Body of pancreas (tissue), 4 donors: ENCODE results near the gene GPRC5A. TPM values are rescaled to one million over a fixed set of nuclear protein-coding genes. Genes with fewer than 3 reads are reported as not detected.

Experiments used
- ATAC-seq: fragments of 150-250 bp; one replicate; pipeline ENCODE4 v1.9.1; 2016
- DNase-seq, 4 donors: peaks; one replicate each; pipeline ENCODE4 v3.0.0-alpha.2; 2019
- H3K27ac ChIP-seq, 4 donors: fragments of 200-600 bp; sonication (generic); 1 replicate in 3 of 4; 2 replicates in 1 of 4; pipeline versions ENCODE4 v1.5.1 to v1.6.1; 2016 to 2019; ENCODE audit warnings: mild to moderate bottlenecking in 1 of 4, mixed read lengths in 1 of 4, moderate library complexity in 1 of 4
- H3K27me3 ChIP-seq, 2 donors: fragments of 200-600 bp; sonication (generic); one replicate each; pipeline ENCODE4 v1.6.0; 2016; ENCODE audit warnings: mild to moderate bottlenecking in 1 of 2
- H3K36me3 ChIP-seq, 2 donors: fragments of 200-600 bp; sonication (generic); replicated peaks in 1 of 2; 2 replicates each; pipeline ENCODE4 v1.5.1; 2016; ENCODE audit warnings: low read depth in 2 of 2; ENCODE audit not compliant: insufficient read depth in 1 of 2
- H3K4me1 ChIP-seq: fragments of 200-600 bp; sonication (generic); one replicate; pipeline ENCODE4 v1.6.0; 2016
- H3K4me3 ChIP-seq, 2 donors: fragments of 200-600 bp; sonication (generic); 1 replicate in 1 of 2; 2 replicates in 1 of 2; pipeline ENCODE4 v1.5.1; 2016 to 2019
- H3K9me3 ChIP-seq, 3 donors: fragments of 200-600 bp; sonication (generic); 1 replicate in 2 of 3; 2 replicates in 1 of 3; pipeline ENCODE4 v1.5.1; 2016
- CTCF ChIP-seq, 7 experiments: fragments of 450-650 bp in 4 of 7; fragments of 200-600 bp in 3 of 7; sonication (generic) in 3 of 7; IDR thresholded peaks; one replicate each; pipeline ENCODE4 v1.5.1; 2016 to 2019; ENCODE audit warnings: antibody characterized with exemption in 7 of 7
- POLR2A ChIP-seq, 3 donors: fragments of 450-650 bp; IDR thresholded peaks; one replicate each; pipeline ENCODE4 v1.6.1; 2016; ENCODE audit warnings: antibody characterized with exemption in 3 of 3, mild to moderate bottlenecking in 2 of 3
- WGBS, 2 donors: methylation state at CpG; one replicate each; pipeline ENCODE4 v1.1.5; 2017; 5-methylcytosine and 5-hydroxymethylcytosine counted together
- intact Hi-C: fragments of 100-400 bp; cut with DNase I; formaldehyde crosslinking; loops from one replicate; pipeline ENCODE4 v1.15.1; 2023
- total RNA-seq, 2 donors: library from RNA; depleted of rRNA; stranded (reverse); fragments of >200 nt; gene quantifications; one replicate each; pipeline ENCODE4 v1.1.0, GENCODE V29; 2016

Gene GPRC5A
- total RNA-seq, 2 donors from 2014 or later, result 1.6 to 6.5 TPM

DNA sequence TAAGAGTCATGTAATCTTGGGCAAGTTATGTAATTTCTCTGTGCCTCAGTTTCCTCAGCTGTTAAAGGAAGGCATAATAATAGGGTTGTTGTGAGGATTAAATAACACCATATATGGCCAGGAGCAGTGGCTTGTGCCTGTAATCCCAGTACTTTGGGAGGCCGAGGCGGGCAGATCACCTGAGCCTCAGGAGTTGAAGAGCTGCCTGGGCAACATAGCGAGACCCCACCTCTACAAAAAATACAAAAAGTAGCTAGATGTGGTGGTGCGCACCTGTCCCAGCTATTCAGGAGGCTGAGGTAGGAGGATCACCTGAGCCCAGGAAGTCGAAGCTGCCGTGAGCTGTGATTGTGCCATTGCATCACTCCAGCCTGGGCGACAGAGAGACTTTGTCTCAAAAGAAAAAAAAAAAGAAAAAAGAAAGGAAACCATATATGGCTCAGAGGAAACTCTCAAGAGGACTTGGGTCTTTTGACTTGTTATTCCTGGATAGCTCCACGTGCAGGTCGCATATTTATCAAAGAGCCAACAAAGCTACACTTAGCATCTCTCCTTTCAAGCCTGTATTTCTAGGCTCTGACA, 6.9 kb downstream of the GPRC5A start:
- intact Hi-C loops, result no loop called here
- no peak overlapping the region for H3K27ac ChIP-seq

GRCh38 chr12:12898911-12899511, 7.6 kb downstream of the GPRC5A start:
- Histone ChIP-seq H3K4me3 (no peak overlapping the region), H3K9me3 (no peaks in the 10 kb centered on the region), H3K36me3 (no peaks in the 10 kb centered on the region), H3K27ac (no peak overlapping the region), H3K27me3 (no peaks in the 10 kb centered on the region), H3K4me1 (no peaks in the 10 kb centered on the region)
- no peak for DNase-seq
- intact Hi-C loops, result no loop called here
- WGBS, 2 donors, result 79 to 89% methylated on average over 8 of the region's 8 CpGs
- TF ChIP-seq CTCF (IDR thresholded peaks at IDR 0.05), result no peak
- no peak for TF ChIP-seq POLR2A (IDR thresholded peaks at IDR 0.05)
- ATAC-seq, result no peak

More for the DNA sequence above, 6.9 kb downstream of the GPRC5A start:
- H3K36me3 ChIP-seq, result no peaks in the 10 kb centered on the region
- TF ChIP-seq CTCF (IDR thresholded peaks at IDR 0.05), result no peak
- no peak for TF ChIP-seq POLR2A (IDR thresholded peaks at IDR 0.05)
- ATAC-seq, result no peak
- H3K4me3 ChIP-seq, result no peak overlapping the region
- no peaks in the 10 kb centered on the region for H3K27me3 ChIP-seq
- 84 to 86% methylated on average over 7 to 9 of the region's 9 CpGs for WGBS, 2 donors
- H3K9me3 ChIP-seq, result no peaks in the 10 kb centered on the region
- no peak for DNase-seq
- no peaks in the 10 kb centered on the region for H3K4me1 ChIP-seq

DNA sequence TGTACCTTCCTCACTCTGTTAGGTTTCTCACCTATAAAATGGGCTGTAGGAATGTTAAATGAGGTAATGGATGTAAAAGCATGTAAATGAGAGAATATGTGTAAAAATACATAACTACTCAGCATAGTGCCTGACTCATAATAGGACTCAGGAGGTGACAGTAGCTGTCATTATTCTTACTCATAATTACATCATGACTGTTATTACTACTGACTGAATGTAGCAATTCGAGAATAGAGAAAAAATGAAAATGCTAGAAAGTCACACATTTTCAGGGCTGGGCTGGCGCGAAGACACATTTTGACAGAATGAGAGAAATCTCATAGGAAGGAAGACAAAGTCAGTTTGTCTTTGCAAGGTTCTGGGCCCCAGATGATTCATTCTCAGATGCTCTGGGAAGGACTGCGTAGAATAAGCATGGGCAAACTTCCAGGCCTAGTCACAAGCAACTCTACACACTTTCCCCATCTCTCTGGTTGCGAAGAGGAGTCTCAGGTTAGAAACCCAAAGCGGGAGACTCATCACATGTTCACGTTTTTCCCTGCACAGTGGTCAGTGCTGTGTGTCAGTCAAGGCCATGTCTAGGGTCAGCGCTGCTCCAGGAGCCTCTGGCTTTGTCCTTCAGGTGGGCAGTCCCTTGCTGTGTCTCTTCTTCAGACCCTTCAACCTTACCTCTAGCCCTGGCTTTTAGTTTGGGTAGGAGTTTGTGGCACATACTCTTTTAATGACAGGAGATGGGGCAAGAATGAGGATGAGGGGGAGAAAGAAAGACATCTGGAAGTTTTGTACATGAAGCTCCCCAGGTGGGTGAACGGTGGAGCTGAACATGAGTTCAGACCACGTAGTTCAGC, 8.4 kb downstream of the GPRC5A start:
- no peaks in the 10 kb centered on the region for H3K9me3 ChIP-seq
- no peaks in the 10 kb centered on the region for H3K27me3 ChIP-seq
- peak in 1 of 4 donors; percentile 13 for DNase-seq
- intact Hi-C loops, result no loop called here
- TF ChIP-seq CTCF (IDR thresholded peaks at IDR 0.05), result no peak
- TF ChIP-seq POLR2A (IDR thresholded peaks at IDR 0.05), result no peak
- no peak overlapping the region for H3K4me3 ChIP-seq
- ATAC-seq, result no peak
- no peaks in the 10 kb centered on the region for H3K36me3 ChIP-seq
- WGBS, 2 donors, result 78 to 84% methylated on average over 9 to 10 of the region's 10 CpGs
- H3K4me1 ChIP-seq, result no peaks in the 10 kb centered on the region
- H3K27ac ChIP-seq, result no peak overlapping the region

GRCh38 chr12:12900786-12901157, 9.4 kb downstream of the GPRC5A start:
- intact Hi-C loops, result no loop called here
- no peak for DNase-seq
- TF ChIP-seq CTCF (IDR thresholded peaks at IDR 0.05), result no peak
- TF ChIP-seq POLR2A (IDR thresholded peaks at IDR 0.05), result no peak
- Histone ChIP-seq H3K9me3 (no peaks in the 10 kb centered on the region), H3K36me3 (no peaks in the 10 kb centered on the region), H3K27ac (no peak overlapping the region), H3K4me3 (no peak overlapping the region), H3K27me3 (no peaks in the 10 kb centered on the region), H3K4me1 (no peaks in the 10 kb centered on the region)
- no peak for ATAC-seq
- 85 to 86% methylated on average over 2 of the region's 2 CpGs for WGBS, 2 donors
